ENCODE data around the gene CENPP.

The CENPP gene

DNA sequence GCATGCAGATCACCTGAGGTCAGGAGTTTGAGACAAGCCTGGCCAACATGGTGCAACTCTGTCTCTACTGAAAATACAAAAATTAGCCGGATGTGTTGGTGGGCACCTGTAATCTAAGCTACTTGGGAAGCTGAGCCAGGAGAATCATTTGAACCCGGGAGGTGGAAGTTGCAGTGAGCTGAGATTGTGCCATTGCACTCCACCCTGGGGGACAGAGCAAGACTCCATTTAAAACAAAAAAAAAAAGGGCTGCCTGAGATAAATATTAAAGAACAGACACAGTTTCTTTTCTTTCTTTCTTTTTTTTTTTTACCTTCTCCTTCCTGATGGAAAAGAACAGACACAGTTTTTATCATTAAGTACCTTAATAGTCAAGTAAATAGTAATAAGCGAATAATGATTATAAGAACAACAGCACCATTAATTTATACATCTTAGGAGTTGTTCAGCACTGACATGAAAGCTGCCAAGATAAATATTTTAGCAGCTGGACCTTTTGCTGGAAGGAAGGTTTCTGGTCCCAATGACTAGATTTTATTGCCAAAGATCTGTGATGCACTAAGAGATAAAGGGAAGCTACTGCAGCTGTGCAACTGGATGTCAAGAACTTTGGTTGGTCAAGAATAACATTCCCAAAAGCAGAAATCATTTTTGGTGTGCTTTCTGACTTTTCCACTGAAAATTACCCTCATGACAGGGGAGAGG is 7.0 kb downstream of the CENPP start:
- H3K36me3 ChIP-seq (ENCODE audit: control insufficient read depth, insufficient read depth, low read length): peaks cover 2% of the 10 kb centered on the region; the same call in 1 of the 2 replicates
- H3K27me3 ChIP-seq (replicated peaks; ENCODE audit: control insufficient read depth, insufficient read depth, low read length): no peaks in the 10 kb centered on the region
- TF ChIP-seq, protein P1, sequence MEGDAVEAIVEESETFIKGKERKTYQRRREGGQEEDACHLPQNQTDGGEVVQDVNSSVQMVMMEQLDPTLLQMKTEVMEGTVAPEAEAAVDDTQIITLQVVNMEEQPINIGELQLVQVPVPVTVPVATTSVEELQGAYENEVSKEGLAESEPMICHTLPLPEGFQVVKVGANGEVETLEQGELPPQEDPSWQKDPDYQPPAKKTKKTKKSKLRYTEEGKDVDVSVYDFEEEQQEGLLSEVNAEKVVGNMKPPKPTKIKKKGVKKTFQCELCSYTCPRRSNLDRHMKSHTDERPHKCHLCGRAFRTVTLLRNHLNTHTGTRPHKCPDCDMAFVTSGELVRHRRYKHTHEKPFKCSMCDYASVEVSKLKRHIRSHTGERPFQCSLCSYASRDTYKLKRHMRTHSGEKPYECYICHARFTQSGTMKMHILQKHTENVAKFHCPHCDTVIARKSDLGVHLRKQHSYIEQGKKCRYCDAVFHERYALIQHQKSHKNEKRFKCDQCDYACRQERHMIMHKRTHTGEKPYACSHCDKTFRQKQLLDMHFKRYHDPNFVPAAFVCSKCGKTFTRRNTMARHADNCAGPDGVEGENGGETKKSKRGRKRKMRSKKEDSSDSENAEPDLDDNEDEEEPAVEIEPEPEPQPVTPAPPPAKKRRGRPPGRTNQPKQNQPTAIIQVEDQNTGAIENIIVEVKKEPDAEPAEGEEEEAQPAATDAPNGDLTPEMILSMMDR (IDR thresholded peaks at IDR 0.05; ENCODE audit: insufficient read depth, low read length, poor library complexity, severe bottlenecking): no peak
- H3K4me3 ChIP-seq (replicated peaks; ENCODE audit: low read depth, low read length): no peak overlapping the region
- DNase-seq (ENCODE audit: extremely low read depth, insufficient read length): no peak

DNA sequence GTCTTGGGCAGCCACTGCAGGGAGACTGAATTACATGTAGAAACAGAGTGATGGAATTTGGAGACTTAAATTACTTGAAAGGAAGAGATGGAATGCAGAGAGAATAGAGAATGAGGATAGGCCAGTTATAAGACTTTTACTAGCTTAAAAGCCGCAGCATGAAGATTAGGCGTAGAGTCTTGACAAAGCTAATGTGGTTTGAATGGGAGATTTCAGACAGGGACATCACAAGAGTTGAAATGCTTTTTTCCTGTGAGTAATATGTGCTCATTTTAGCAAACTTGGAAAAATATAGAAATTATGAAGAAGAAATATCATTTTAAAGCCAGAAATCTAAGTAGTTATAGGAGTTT is 7.5 kb downstream of the CENPP start:
- no peak overlapping the region for H3K4me3 ChIP-seq (replicated peaks; ENCODE audit: low read depth, low read length)
- TF ChIP-seq, protein P1 (IDR thresholded peaks at IDR 0.05; ENCODE audit: insufficient read depth, low read length, poor library complexity, severe bottlenecking): no peak
- DNase-seq (ENCODE audit: extremely low read depth, insufficient read length): no peak
- peaks cover 4% of the 10 kb centered on the region; the same call in 1 of the 2 replicates for H3K36me3 ChIP-seq (ENCODE audit: control insufficient read depth, insufficient read depth, low read length)
- H3K27me3 ChIP-seq (replicated peaks; ENCODE audit: control insufficient read depth, insufficient read depth, low read length): no peaks in the 10 kb centered on the region

- TF ChIP-seq, protein P1 (IDR thresholded peaks at IDR 0.05; ENCODE audit: insufficient read depth, low read length, poor library complexity, severe bottlenecking): no peak
- H3K36me3 ChIP-seq (ENCODE audit: control insufficient read depth, insufficient read depth, low read length): peaks cover 13% of the 10 kb centered on the region
- no peaks in the 10 kb centered on the region for H3K27me3 ChIP-seq (replicated peaks; ENCODE audit: control insufficient read depth, insufficient read depth, low read length)
- no peak overlapping the region for H3K4me3 ChIP-seq (replicated peaks; ENCODE audit: low read depth, low read length)
- no peak for DNase-seq (ENCODE audit: extremely low read depth, insufficient read length)
These were observed 15.8 kb downstream of the CENPP start for GRCh38 chr9:92341578-92341977.

DNA sequence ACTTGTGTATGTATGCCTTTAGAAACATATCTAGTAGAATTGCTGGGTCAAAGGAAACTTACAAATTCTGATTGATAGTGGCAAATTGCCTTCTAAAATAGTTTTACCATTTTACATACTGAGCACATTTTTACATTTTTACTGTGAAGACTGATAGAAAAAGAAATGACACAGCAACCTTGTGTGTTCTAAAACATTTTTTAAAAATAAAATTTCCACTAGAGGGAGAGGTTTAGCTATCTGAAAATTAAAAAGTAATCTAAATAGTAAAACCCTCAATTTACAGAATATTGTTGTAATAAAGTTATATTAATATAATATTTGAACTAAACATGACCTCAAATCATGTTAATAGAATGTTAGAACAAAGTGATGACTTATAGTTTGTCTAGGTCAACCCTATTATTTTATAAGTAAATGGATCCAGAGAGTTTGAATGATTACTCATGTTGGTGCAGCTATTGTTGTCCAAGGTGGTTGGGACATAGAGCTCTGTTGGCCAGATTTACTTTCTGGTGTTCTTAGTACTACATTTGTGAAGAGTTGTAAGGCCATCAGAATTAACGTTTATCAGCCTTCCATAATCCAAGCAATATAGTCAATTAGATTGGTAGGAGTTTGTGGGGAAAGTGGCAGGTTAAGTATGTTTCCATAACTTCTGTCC is 17.2 kb downstream of the CENPP start:
- Histone ChIP-seq H3K36me3 (ENCODE audit: control insufficient read depth, insufficient read depth, low read length) (peaks cover 11% of the 10 kb centered on the region), H3K27me3 (replicated peaks; ENCODE audit: control insufficient read depth, insufficient read depth, low read length) (no peaks in the 10 kb centered on the region), H3K4me3 (replicated peaks; ENCODE audit: low read depth, low read length) (no peak overlapping the region)
- TF ChIP-seq, protein P1 (IDR thresholded peaks at IDR 0.05; ENCODE audit: insufficient read depth, low read length, poor library complexity, severe bottlenecking): no peak
- DNase-seq (ENCODE audit: extremely low read depth, insufficient read length): no peak

- H3K36me3 ChIP-seq (ENCODE audit: control insufficient read depth, insufficient read depth, low read length): peaks cover 1% of the 10 kb centered on the region
- H3K4me3 ChIP-seq (replicated peaks; ENCODE audit: low read depth, low read length): no peak overlapping the region
- H3K27me3 ChIP-seq (replicated peaks; ENCODE audit: control insufficient read depth, insufficient read depth, low read length): no peaks in the 10 kb centered on the region
- TF ChIP-seq, protein P1 (IDR thresholded peaks at IDR 0.05; ENCODE audit: insufficient read depth, low read length, poor library complexity, severe bottlenecking): no peak
- no peak for DNase-seq (ENCODE audit: extremely low read depth, insufficient read length)
These were observed 19.8 kb downstream of the CENPP start for GRCh38 chr9:92345582-92345981.
